ENCODE results near the gene TUBA8.
"Not testable (repeated sequence)": the region's sequence is repeated elsewhere in the genome, so short reads cannot be mapped to it uniquely, and the experiment has no call there.

The TUBA8 gene

GRCh38 chr22:18130699-18131429, 20.3 kb downstream of the TUBA8 start:
- DNase-seq (ENCODE audit: low read depth in 2 of 2), result no peak

- DNase-seq (ENCODE audit: low read depth in 2 of 2), result no peak
These were observed 22.8 kb downstream of the TUBA8 start for GRCh38 chr22:18133452-18133851.

GRCh38 chr22:18136563-18137320, 26.1 kb downstream of the TUBA8 start:
- DNase-seq (ENCODE audit: low read depth in 2 of 2), result no peak

GRCh38 chr22:18141004-18141403, 30.4 kb downstream of the TUBA8 start:
- DNase-seq (ENCODE audit: low read depth in 2 of 2), result not testable (repeated sequence)

GRCh38 chr22:18144105-18144504, 33.5 kb downstream of the TUBA8 start:
- no peak for DNase-seq (ENCODE audit: low read depth in 2 of 2)

- no peak for DNase-seq (ENCODE audit: low read depth in 2 of 2)
These were observed 35.2 kb downstream of the TUBA8 start for GRCh38 chr22:18145676-18146388.

GRCh38 chr22:18146389-18146753, 35.8 kb downstream of the TUBA8 start:
- no peak for DNase-seq (ENCODE audit: low read depth in 2 of 2)

- no peak for DNase-seq (ENCODE audit: low read depth in 2 of 2)
These were observed 37.2 kb downstream of the TUBA8 start for GRCh38 chr22:18147791-18148190.

GRCh38 chr22:18148293-18148965, 37.8 kb downstream of the TUBA8 start:
- DNase-seq (ENCODE audit: low read depth in 2 of 2), result no peak

- DNase-seq (ENCODE audit: low read depth in 2 of 2), result no peak
These were observed 41.9 kb downstream of the TUBA8 start for GRCh38 chr22:18152519-18152918.

- DNase-seq (ENCODE audit: low read depth in 2 of 2), result no peak
These were observed 44.3 kb downstream of the TUBA8 start for GRCh38 chr22:18154821-18155390.

- DNase-seq (ENCODE audit: low read depth in 2 of 2), result not testable (repeated sequence)
These were observed 44.9 kb downstream of the TUBA8 start for GRCh38 chr22:18155546-18155945.

GRCh38 chr22:18156878-18157713, 46.5 kb downstream of the TUBA8 start:
- DNase-seq (ENCODE audit: low read depth in 2 of 2), result no peak

GRCh38 chr22:18157714-18158028, 47.1 kb downstream of the TUBA8 start:
- no peak for DNase-seq (ENCODE audit: low read depth in 2 of 2)

- DNase-seq (ENCODE audit: low read depth in 2 of 2), result not testable (repeated sequence)
These were observed 50.0 kb downstream of the TUBA8 start for GRCh38 chr22:18160641-18161040.

- not testable (repeated sequence) for DNase-seq (ENCODE audit: low read depth in 2 of 2)
These were observed 53.2 kb downstream of the TUBA8 start for GRCh38 chr22:18163843-18164242.

- DNase-seq (ENCODE audit: low read depth in 2 of 2), result not testable (repeated sequence)
These were observed 54.0 kb downstream of the TUBA8 start for GRCh38 chr22:18164584-18164983.

- DNase-seq (ENCODE audit: low read depth in 2 of 2), result not testable (repeated sequence)
These were observed 54.7 kb downstream of the TUBA8 start for GRCh38 chr22:18165356-18165755.

GRCh38 chr22:18170284-18170683, 59.7 kb downstream of the TUBA8 start:
- not testable (repeated sequence) for DNase-seq (ENCODE audit: low read depth in 2 of 2)

GRCh38 chr22:18172203-18172602, 61.6 kb downstream of the TUBA8 start:
- not testable (repeated sequence) for DNase-seq (ENCODE audit: low read depth in 2 of 2)

GRCh38 chr22:18172776-18173175, 62.2 kb downstream of the TUBA8 start:
- DNase-seq (ENCODE audit: low read depth in 2 of 2), result not testable (repeated sequence)

Data from stimulated activated CD8-positive, alpha-beta memory T cell treated with anti-CD3 and anti-CD28 coated beads, Interleukin-15, amount 100 ng/mL, for 4 hours (primary cell).